Fibroblast of skin of back (primary cell): ENCODE data around the gene CEBPA.
"Not testable (repeated sequence)": the region's sequence is repeated elsewhere in the genome, so short reads cannot be mapped to it uniquely, and the experiment has no call there.

Experiments used
- DNase-seq: peaks from one replicate; pipeline ENCODE4 v3.0.0-alpha.2; 2013

Gene CEBPA

GRCh38 chr19:33300009-33300893 lies 2.1 kb downstream of the CEBPA start:
- DNase-seq = no peak

DNA sequence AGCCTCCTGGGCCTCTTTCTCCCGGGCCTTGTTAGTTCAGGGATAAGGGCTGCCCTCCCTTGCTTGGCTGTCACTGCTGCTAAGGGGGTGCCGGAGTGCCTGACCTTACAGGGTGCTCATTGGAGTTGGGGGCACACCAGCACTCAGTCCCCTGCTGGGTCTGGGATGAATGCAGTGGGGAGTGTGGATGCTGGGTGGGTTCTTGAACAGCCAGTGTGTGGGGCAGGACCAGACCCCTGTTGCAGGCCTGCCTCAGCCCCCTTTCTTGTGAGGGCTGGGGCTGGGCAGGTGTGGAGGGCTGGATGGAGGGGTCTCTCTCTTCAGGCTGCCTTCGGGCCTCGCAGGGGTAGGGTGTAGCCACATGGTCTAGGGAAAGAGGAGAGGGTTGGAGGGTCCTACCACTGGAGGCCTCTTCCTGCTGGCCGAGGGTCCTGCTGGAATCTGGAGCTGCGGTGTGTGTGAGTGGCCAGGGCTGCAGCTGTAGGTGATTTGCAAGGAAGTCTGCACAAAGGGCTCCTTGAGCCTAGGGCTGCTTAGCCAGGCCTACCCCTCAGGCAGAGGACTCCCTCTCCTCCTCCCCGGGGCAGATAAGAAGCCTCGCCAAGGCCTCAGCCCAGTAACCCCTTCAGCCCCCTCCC lies 3.2 kb downstream of the CEBPA start:
- no peak for DNase-seq

DNA sequence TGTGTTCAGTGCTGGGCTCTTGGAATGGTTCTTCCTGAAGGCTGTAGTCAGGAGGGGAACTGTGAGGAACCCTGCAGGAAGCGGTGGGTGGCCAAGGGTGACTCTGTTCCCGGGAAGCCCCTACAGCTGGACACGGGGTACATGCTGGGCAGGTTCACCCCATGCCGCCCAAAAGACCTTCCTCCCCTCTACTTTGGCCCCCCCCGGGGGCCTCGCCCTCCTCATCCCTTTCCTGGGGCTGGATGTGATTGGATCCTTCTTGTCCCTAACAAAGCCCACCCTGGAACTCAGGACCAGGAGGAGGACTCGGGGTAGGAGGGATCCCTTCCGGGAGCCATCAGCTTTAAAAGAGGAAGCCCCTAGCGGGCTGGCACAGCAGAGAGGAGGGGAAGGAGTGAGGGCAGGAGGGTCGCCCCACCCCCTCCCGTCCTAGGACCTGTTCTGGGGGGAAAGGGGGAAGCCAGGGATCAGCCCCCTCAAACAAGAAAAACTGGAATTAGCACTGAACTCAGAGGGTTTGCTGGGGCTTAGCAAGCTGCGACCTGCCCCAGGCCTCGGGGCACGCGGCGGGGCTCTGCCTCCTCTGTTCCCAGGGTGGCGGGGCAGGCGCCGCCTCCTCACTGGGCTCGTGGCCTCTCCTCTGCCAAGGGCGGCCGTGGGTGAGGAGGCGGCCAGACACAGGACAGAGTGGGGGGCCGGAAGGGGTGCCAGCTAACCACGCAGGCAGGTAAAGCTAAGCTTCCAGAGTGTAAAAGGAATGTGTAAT lies 4.0 kb downstream of the CEBPA start:
- DNase-seq = no peak

DNA sequence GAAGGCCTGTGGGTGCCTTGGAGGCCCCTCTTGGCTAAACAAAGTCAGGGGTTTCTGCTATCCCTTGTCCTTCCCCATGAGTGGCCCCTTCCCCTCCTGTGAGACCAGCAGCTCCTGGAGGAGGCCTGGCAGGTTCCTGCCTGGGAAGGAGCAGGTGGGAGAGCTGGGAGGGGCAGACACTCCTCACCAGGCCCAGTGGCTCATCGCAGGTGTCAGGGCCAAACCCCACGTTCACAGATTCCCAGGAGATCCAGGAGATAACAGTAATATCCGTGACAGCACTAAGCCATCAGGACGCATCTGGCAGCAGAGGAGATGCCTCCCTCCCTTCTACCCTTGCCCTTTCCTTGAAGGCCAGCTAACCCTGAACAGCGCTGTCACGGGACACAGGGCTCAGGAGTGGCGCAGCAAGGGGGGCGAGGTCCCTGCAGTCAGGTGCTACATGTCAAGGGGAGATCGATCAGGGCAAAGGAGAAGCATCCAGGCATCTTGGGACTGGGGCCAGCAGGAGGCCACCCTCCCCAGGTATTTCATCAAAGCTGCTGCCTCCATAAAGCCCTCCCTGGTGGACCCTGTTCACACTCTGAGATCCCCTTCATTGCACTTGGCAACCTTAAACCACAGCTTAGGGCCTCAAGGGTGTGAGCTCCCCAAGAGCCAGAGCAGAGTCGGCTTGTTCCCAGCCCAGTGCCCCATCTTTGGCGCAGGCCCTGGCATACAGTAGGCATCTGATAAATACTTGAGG lies 4.8 kb downstream of the CEBPA start:
- no peak for DNase-seq

- peak; percentile 25 for DNase-seq
Observed at GRCh38 chr19:33296488-33296971, 5.8 kb downstream of the CEBPA start.

DNA sequence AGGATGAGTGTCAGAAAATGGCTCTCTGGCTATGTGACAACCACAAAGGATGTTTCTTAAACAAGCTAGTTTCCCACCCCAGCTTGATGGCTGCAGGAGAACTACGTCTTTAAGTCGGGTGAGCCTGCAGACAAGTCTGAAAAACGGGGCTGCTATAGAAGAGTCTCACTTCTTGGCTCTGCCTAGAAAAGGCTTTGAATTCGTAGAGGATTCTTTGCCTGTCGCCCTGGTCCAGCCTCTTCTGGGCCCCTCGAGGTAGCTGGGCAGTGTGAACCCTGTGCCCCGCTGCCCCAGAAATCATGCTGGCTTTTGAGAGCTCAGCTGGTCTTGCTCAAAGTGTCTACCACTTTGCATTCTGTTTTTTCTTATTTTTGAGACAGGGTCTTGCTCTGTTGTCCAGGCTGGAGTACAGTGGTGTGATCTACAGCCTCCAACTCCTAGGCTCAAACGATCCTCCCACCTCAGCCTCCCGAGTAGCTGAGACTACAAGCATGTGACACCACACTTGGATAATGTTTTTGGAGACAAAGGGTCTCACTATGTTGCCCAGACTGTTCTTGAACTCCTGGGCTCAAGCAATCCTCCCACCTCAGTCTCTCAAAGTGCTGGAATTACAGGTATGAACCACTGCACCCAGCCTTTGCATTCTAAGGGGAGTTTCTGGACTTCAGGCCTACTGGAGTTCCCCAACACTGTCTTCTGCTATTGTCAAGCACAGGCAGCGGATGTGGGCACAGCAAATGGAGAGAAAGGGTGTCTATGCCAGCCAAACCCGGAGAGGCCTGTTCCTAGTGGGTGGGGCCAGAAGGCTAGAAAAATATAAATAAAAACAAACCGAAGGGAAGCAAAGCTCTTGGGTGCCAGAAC lies 6.5 kb downstream of the CEBPA start:
- no peak for DNase-seq

DNA sequence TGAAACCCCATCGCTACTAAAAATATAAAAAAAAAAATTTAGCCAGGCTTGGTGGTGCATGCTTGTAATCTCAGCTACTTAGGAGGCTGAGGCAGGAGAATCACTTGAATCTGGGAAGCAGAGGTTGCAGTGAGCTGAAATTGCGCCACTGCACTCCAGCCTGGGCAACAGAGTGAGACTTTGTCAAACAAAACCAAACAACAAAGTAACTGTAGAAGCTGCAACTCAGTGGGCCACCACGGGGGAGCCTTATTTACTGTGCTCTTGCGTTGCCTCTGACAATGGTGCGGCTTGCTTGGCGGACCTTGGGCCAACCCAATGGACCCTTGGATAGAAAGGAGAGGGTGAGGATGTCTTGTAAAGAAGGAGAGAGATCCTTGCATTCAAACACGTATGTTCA lies 7.3 kb downstream of the CEBPA start:
- DNase-seq = not testable (repeated sequence)

DNA sequence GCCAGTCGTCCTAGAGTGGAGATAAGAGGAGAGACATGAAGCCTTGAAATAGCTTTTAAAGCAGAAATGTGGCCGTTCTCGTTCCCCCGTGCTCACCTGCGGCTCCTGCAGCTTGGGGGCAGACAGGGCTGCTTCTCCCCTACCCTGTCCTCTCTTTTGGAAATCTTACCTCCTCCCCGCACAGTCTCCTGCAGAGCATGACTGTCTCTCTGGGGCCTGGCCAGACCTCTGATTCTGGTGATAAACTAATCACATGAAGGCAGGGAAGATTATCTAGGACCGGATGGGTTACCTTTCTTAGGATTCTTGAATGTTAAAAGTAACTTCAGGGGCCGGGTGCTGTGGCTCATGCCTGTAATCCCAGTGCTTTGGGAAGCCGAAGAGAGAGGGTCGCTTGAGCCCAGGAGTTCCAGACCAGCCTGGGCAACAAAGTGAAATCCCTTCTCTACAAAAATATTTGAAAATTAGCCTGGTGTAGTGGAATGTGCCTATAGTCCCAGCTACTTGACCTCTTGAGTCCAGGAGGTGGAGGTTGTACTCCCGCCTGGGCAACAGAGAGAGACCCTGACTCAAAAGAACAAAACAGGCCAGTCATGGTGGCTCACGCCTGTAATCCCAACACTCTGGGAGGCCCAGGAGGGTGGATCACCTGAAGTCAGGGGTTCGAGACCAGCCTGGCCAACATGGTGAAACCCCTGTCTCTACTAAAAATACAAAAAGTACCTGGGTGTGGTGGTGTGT lies 8.1 kb downstream of the CEBPA start:
- no peak for DNase-seq

- DNase-seq = peak; percentile 57
Observed at GRCh38 chr19:33293255-33294057, 8.9 kb downstream of the CEBPA start.

DNA sequence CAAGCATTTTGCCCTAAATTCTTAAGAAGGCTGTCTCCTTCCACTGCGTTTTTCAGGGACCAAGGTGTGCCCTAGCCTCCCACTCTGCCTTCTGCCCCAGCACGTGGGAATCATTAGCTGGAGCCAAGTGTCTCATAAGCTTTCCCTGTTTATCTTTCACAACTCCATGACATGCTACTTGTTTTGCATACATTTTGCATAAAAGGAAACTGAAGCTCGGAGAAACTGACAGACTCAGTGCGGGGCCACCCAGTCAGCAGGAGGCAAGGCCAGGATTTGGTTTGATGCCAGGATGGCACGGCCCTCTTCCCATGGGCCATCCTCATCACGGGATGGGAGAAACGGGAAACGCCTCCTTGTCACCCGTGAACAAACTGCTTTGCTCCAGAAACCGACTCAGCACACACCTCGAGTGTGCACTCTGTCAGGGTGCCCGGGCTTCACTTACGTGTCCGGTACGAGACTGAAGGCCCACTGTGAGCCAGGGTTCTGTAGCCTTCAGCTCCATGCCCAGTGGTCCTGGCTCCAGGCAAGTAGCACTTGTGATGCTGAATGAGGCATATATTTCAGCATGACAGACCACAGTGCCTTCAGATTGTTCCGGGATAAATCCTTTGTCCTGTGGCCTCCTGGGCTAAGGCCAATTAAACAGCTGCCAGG lies 9.6 kb downstream of the CEBPA start:
- DNase-seq = no peak

- no peak for DNase-seq
Observed at GRCh38 chr19:33291623-33292534, 10.5 kb downstream of the CEBPA start.

GRCh38 chr19:33290956-33291622 lies 11.2 kb downstream of the CEBPA start:
- DNase-seq = no peak

DNA sequence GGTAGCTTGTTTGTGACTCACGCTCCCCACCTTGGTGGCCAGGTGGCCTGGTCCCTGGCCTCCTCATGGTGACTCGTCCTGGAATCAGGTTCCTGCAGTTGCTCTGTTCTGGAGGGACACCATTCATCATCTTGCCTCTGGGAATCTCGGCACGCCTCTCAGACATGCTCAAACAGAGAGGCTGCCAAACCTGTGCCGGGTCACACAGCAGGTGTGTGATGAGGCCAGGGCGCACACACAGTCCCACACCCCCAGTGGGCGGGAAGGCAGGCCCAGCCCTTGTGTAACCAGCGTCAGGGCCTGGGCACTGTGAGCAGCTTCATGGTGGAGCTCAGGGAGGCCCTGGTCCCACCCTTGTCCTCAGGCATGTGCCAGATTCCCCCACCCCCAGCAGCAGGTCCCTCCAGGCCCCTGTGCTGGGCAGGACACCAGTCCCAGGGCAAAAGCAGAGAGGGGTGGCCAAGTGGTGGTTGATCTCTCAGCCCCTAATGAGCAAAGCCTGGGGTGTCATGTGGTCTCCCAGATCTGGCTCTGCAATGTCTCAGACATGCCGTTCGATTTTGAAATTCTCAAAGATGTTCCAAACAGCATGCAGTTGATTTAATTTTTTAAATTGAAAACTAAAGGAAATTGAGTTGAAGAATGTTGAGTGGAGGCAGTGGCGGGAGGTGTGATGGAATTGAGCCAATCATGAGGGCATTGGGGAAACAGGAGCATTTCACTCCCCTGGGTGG lies 12.1 kb downstream of the CEBPA start:
- no peak for DNase-seq

DNA sequence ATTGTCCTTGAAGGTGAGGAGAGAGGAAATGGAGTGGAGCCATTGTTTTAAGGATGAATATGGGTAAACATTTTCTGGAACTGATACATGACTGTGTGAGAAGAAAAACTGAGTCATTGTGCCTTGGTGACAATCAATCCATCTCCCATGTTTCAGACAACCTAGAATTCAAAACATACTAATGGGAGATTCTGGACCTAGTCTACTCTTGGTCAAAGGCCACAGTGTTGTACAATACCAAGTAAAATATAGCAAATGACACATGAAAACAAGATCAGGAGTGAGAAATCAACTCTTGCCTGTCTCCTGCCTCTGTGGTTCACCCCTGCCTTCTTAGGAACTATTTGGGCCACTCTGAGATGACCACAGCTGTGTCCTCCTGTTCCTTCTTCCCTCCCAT lies 13.1 kb downstream of the CEBPA start:
- DNase-seq = no peak

GRCh38 chr19:33288666-33289065 lies 13.7 kb downstream of the CEBPA start:
- no peak for DNase-seq

DNA sequence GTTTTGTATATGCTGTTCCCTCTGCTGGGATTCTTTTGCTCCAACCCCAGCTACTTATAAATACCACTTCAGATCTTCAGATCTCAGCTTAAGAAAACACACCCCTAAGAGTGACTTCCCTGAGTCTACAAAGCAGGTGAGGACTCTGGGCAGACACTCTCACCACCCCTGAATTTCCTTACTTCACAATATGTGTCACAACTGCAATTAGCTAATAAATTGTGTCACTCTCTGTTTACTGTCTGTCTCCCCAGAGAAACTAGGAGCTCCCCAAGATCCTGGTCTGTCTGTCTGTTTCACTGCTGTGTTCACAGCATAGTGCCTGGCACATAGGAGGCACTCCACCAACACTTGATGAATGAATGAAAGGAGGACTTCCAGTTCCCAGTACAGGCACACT lies 14.4 kb downstream of the CEBPA start:
- DNase-seq = no peak

DNA sequence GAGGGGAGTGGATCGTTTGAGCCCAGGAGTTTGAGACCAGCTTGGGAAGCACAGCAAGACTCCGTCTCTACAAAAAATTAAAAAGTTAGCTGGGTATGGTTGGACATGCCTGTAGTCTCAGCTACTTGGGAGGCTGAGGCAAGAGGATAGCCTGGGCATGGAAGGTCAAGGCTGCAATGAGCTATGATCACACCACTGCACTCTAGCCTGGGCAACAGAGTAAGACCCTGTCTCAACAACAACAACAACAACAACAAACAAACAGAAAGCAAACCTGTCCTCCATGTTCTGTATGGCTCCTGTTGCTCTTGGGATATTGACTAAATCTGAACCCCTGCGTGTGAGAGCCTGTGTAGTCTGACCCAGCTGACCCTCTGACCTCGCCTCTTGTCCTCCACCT lies 14.9 kb downstream of the CEBPA start:
- DNase-seq = no peak
